IMR-90 (cell line): ENCODE results near the gene RBPJL. TPM values are rescaled to one million over a fixed set of nuclear protein-coding genes. Genes with fewer than 3 reads are reported as not detected.

ENCODE experiments used
- CHD1 ChIP-seq: IDR thresholded peaks from 2 replicates; pipeline ENCODE4 v1.6.1; 2012; ENCODE audit warnings: low read depth, low read length, improper control_type of control experiment
- polyA plus RNA-seq, 3 experiments: library from polyadenylated mRNA; depleted of rRNA; stranded (reverse); fragments of >200 nt; gene quantifications; 2 replicates each; pipeline ENCODE4 v1.2.3, GENCODE V29; 2012; ENCODE audit warnings: low replicate concordance in 1 of 3
- total RNA-seq: library from RNA; depleted of rRNA; stranded (reverse); fragments of >200 nt; gene quantifications from 2 replicates; pipeline ENCODE4 v1.2.3, GENCODE V29; 2012
- TF ChIP-seq, protein P1 (sequence below): conservative IDR thresholded peaks from 2 replicates; pipeline ENCODE4 v1.5.1; 2012; ENCODE audit warnings: mild to moderate bottlenecking, low read depth, low read length, improper control_type of control experiment

The RBPJL gene
- total and polyA plus RNA-seq, 2 of the 4 experiments (the other 2 are of a cell fraction) = not detected

DNA sequence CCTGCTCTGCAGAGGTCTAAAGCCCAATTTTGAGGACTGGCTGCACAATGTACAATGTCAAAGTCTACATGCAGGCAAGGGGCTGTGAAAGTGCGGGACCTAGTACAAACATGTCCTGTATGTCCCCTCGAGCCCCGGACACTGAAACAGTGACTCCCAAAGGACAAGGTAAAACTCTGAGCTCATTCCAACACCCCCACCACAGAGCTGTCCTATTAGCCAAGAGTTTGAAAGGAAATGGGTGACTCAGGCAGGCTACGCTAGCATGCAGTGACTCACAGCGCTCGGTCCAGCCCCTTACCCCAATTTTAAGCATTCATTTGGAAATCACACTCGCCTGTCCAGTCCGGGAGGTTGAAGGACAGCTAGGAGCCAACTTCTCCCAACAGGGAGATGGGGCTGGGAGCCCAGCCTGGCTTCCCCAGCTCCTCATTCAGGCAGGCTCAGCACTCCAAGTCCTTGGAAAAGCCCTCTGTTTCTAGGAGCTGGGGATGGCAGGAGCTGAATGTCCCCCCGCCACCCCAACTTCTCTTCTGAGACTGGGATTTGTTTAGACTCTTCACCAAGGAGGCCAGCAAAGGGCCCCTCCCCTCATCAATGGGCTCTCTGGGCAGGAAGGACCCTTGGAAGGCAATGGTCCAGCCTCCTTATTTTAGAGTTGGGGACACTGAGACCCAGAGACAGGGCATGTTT lies 37.7 kb downstream of the RBPJL start (continued):
- TF ChIP-seq, protein P1, sequence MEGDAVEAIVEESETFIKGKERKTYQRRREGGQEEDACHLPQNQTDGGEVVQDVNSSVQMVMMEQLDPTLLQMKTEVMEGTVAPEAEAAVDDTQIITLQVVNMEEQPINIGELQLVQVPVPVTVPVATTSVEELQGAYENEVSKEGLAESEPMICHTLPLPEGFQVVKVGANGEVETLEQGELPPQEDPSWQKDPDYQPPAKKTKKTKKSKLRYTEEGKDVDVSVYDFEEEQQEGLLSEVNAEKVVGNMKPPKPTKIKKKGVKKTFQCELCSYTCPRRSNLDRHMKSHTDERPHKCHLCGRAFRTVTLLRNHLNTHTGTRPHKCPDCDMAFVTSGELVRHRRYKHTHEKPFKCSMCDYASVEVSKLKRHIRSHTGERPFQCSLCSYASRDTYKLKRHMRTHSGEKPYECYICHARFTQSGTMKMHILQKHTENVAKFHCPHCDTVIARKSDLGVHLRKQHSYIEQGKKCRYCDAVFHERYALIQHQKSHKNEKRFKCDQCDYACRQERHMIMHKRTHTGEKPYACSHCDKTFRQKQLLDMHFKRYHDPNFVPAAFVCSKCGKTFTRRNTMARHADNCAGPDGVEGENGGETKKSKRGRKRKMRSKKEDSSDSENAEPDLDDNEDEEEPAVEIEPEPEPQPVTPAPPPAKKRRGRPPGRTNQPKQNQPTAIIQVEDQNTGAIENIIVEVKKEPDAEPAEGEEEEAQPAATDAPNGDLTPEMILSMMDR = no peak
- no peak; the same call in 1 of the 2 replicates for TF ChIP-seq CHD1
